LNCAP (cell line): ENCODE data around the gene OSBPL2.

ENCODE experiments used
- TF ChIP-seq, protein P1 (sequence below): fragments of 450-650 bp; IDR thresholded peaks from 2 replicates; pipeline ENCODE4 v1.5.1; 2017; ENCODE audit warnings: mild to moderate bottlenecking

Gene OSBPL2

DNA sequence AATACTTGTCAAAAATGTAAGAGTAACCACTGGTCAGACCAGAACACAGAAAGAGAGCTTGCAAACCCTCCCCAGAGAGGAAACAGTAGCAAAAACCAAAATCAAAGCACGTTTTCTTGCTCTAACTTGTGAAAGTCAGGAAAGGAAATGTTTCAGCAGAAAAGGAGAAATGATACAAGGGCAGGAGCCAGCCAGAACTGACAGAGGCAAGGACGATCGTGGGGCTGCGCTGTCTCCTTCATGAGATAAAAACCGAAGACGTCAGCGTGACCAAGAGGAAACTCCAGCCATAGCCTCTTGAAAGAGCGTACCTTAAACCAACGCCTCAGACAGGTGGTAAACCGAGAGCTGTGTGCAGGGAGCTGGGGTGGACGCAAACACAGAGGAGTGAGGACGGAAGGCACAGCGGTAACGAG is 101.3 kb downstream of the OSBPL2 start:
- TF ChIP-seq, protein P1, sequence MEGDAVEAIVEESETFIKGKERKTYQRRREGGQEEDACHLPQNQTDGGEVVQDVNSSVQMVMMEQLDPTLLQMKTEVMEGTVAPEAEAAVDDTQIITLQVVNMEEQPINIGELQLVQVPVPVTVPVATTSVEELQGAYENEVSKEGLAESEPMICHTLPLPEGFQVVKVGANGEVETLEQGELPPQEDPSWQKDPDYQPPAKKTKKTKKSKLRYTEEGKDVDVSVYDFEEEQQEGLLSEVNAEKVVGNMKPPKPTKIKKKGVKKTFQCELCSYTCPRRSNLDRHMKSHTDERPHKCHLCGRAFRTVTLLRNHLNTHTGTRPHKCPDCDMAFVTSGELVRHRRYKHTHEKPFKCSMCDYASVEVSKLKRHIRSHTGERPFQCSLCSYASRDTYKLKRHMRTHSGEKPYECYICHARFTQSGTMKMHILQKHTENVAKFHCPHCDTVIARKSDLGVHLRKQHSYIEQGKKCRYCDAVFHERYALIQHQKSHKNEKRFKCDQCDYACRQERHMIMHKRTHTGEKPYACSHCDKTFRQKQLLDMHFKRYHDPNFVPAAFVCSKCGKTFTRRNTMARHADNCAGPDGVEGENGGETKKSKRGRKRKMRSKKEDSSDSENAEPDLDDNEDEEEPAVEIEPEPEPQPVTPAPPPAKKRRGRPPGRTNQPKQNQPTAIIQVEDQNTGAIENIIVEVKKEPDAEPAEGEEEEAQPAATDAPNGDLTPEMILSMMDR, result no peak

DNA sequence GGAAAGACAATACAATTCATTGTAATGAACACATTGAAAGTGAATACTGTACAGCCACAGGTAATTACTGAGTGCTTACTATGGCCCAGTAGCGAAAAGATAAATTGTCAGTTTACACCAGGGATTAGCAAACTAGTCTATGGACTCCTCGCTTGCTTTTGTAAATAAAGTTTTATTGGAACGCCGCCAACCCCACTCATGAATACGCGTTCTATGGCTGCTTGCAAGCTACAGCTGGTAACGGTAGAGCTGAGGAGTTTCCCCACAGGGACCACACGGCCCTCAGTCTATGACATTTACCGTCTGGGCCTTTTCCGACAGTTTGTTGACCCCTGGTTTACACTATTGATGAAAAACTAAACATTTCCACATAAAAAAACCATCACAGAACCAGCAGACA is 104.6 kb downstream of the OSBPL2 start:
- TF ChIP-seq, protein P1, result no peak

- TF ChIP-seq, protein P1, result no peak
Measured at GRCh38 chr20:62344092-62344491, 105.8 kb downstream of the OSBPL2 start.

DNA sequence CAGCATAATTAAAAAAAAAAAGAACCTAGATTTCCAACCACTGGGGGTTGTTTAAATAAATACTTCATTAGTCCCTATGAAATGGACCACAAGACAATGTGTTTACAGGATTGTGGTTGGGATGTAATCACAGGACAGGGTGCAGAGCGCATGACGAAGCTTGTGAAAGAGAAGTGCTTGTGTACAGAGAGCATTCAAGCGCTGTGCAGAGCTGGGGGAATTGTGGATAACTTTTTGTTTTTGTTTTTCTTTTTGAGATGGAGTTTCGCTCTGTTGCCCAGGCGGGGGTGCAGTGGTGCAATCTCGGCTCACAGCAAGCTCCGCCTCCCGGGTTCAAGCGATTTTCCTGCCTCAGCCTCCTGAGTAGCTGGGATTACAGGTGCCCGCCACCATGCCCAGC is 106.5 kb downstream of the OSBPL2 start:
- TF ChIP-seq, protein P1, result no peak
